Measurements from ENCODE around the gene XBP1. TPM values are rescaled to one million over a fixed set of nuclear protein-coding genes. Genes with fewer than 3 reads are reported as not detected.

XBP1 gene
- total and polyA plus RNA-seq, 10 of the 15 experiments (the other 5 are each of a cell fraction or from before 2014, with no cell fraction given) = 44.5 to 313 (median 149) TPM

DNA sequence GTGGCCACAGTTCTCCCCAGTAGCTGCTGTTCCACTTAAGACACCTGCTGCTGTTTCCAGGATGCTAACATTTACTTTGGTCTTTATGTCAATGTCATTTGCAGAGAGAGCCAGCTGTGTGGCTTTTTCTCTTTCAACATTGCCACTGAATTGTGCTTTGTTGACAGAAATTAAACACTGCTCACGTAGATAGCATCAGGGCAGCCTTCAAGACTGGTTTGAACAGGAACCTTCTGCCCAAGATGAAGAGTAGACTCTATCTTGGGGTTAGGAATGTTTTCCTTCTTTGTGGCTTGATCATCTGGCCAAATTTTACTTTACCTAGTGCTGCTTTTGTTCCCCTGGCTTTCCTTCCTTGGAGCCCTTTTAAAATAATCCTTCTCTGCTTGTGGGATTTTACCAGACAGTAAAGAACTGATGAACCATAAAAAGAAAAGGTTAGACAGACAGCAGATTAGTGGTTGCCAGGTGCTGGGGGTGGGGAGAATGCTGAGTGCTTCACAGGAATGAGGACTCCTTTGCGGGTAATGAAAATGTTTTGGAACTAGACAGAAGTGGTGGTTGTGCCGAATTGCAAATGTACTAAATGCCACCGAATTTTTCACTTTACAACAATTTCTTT lies 22.7 kb upstream of the XBP1 start:
- TF ChIP-seq FOS (IDR thresholded peaks at IDR 0.05; ENCODE audit: borderline replicate concordance, extremely low read depth, insufficient read length) = no peak
- no peak for TF ChIP-seq JUND (IDR thresholded peaks at IDR 0.05; ENCODE audit: low read depth, low read length)
- TF ChIP-seq IKZF2 (IDR thresholded peaks at IDR 0.05) = 0 out of 4 replicates have a peak, but pooled peaks of 1 of the 2 experiments have one; percentile 12
- TF ChIP-seq ZSCAN29 (IDR thresholded peaks at IDR 0.05) = no peak
- TF ChIP-seq, protein P1, sequence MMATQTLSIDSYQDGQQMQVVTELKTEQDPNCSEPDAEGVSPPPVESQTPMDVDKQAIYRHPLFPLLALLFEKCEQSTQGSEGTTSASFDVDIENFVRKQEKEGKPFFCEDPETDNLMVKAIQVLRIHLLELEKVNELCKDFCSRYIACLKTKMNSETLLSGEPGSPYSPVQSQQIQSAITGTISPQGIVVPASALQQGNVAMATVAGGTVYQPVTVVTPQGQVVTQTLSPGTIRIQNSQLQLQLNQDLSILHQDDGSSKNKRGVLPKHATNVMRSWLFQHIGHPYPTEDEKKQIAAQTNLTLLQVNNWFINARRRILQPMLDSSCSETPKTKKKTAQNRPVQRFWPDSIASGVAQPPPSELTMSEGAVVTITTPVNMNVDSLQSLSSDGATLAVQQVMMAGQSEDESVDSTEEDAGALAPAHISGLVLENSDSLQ (IDR thresholded peaks at IDR 0.05) = 0 out of 2 replicates have a peak, but pooled peaks have one; percentile 9
- 0 out of 2 replicates have a peak, but pooled peaks have one; percentile 46 for TF ChIP-seq TCF3 (IDR thresholded peaks at IDR 0.05; ENCODE audit: borderline replicate concordance, insufficient read depth, low read depth, low read length)
- no peak for TF ChIP-seq BCL11A (IDR thresholded peaks at IDR 0.05; ENCODE audit: low read depth, low read length)
- TF ChIP-seq YBX1 (IDR thresholded peaks at IDR 0.05) = no peak
- TF ChIP-seq, protein P2, sequence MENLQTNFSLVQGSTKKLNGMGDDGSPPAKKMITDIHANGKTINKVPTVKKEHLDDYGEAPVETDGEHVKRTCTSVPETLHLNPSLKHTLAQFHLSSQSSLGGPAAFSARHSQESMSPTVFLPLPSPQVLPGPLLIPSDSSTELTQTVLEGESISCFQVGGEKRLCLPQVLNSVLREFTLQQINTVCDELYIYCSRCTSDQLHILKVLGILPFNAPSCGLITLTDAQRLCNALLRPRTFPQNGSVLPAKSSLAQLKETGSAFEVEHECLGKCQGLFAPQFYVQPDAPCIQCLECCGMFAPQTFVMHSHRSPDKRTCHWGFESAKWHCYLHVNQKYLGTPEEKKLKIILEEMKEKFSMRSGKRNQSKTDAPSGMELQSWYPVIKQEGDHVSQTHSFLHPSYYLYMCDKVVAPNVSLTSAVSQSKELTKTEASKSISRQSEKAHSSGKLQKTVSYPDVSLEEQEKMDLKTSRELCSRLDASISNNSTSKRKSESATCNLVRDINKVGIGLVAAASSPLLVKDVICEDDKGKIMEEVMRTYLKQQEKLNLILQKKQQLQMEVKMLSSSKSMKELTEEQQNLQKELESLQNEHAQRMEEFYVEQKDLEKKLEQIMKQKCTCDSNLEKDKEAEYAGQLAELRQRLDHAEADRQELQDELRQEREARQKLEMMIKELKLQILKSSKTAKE (IDR thresholded peaks at IDR 0.05; ENCODE audit: low read depth, poor library complexity, severe bottlenecking) = no peak
- TF ChIP-seq TCF12 (IDR thresholded peaks at IDR 0.05; ENCODE audit: low read depth, low read length) = 0 out of 2 replicates have a peak, but pooled peaks have one; percentile 47
- no peak for TF ChIP-seq ETV6 (conservative IDR thresholded peaks at IDR 0.05 in 1 of 2, IDR thresholded peaks at IDR 0.05 in 1 of 2; ENCODE audit: borderline replicate concordance in 1 of 2, low read depth in 1 of 2)
- in situ Hi-C loops (cut with MboI) = loop anchor here (10.0 kb wide), 1 partner anchor 798 kb away; no protein-coding TSS in a partner anchor
- Histone ChIP-seq H3K27me3 (replicated peaks in 1 of 2; ENCODE audit: control insufficient read depth in 2 of 2, insufficient read depth in 2 of 2, low read length in 1 of 2) (no peaks in the 10 kb centered on the region), H3K27ac (ENCODE audit: control insufficient read depth, insufficient read depth) (peak overlapping the region; percentile 54; the same call in 1 of the 2 replicates), H3K4me3 (no peak overlapping the region), H4K20me1 (ENCODE audit: control insufficient read depth, insufficient read depth) (no peaks in the 10 kb centered on the region), H3K4me1 (ENCODE audit: control insufficient read depth, insufficient read depth, low read length) (peaks cover 35% of the 10 kb centered on the region), H2AFZ (ENCODE audit: control insufficient read depth, low read depth, low read length) (no peak overlapping the region), H3K4me2 (ENCODE audit: control insufficient read depth, insufficient read depth) (no peak overlapping the region), H3K36me3 (ENCODE audit: control insufficient read depth in 2 of 2, insufficient read depth in 2 of 2, low read length in 1 of 2) (peaks cover 0 to 2% of the 10 kb centered on the region in 2 experiments; a peak in 1 of 4 replicates), H3K9ac (ENCODE audit: control insufficient read depth, insufficient read depth, low read length) (no peak overlapping the region; the same call in 1 of the 2 replicates), H3K9me3 (replicated peaks; ENCODE audit: control insufficient read depth, insufficient read depth, low read length) (no peaks in the 10 kb centered on the region), H3K79me2 (ENCODE audit: control insufficient read depth, insufficient read depth, low read length) (no peaks in the 10 kb centered on the region)
- intact Hi-C loops (cut with micrococcal nuclease; ENCODE audit: unreplicated experiment) = loop anchor here (10.0 kb wide), 3 partner anchors 48 to 808 kb away; partner anchors contain the start of genes CCDC117 and TTC28
- DNase-seq (ENCODE audit: low read depth, low spot score) (no peak), ATAC-seq (peak; percentile 22), FAIRE-seq (no peak)
- ChIA-PET POLR2A (interaction anchor here (0.6 to 1.4 kb wide), 2 partner anchors 14 to 25 kb away, joined by 4 read pairs; no protein-coding TSS in a partner anchor), RAD21 (ENCODE audit: unreplicated experiment) (interaction anchor here (0.9 to 2.2 kb wide), 4 partner anchors 23 to 222 kb away, joined by 3 to 6 read pairs (median 3); partner anchors contain the start of gene XBP1), SMC1A (ENCODE audit: uncharacterized antibody, unreplicated experiment) (interaction anchor here (1.3 to 6.8 kb wide), 2 partner anchors 11 to 23 kb away, joined by 4 to 130 read pairs; partner anchors contain the start of gene XBP1), CTCF (interaction anchor here (0.7 to 2.0 kb wide), 6 partner anchors 10 to 72 kb away, joined by 3 to 7 read pairs (median 4); no protein-coding TSS in a partner anchor)
- no TSS peak for BruUV-seq (replicated peaks)
- WGBS (ENCODE audit: insufficient coverage, insufficient replicate concordance, low lambda C conversion rate, missing lambda C conversion rate) = 34% methylated on average over 4 of the region's 4 CpGs

Data from GM12878 (cell line).